Endodermal cell (in vitro differentiated cells): Measurements from ENCODE around the gene CCDC60. TPM values are rescaled to one million over a fixed set of nuclear protein-coding genes. Genes with fewer than 3 reads are reported as not detected.

Experiments
- DNase-seq: peaks from one replicate; pipeline ENCODE4 v3.0.0-alpha.2; 2017
- H3K27ac ChIP-seq: 2 replicates; pipeline ENCODE4 v1.5.1; 2013; ENCODE audit warnings: mild to moderate bottlenecking, low read depth, low read length, moderate library complexity
- H3K27me3 ChIP-seq: 2 replicates; pipeline ENCODE4 v1.6.1; 2013; ENCODE audit warnings: mild to moderate bottlenecking, low read length, moderate library complexity; ENCODE audit not compliant: insufficient read depth, control insufficient read depth, poor library complexity, severe bottlenecking
- H3K36me3 ChIP-seq: 2 replicates; pipeline ENCODE4 v1.7.0; 2013; ENCODE audit warnings: mild to moderate bottlenecking, low read length, moderate library complexity; ENCODE audit not compliant: control insufficient read depth, insufficient read depth
- H3K4me1 ChIP-seq: one replicate; pipeline ENCODE4 v1.7.0; 2013; ENCODE audit warnings: low read length; ENCODE audit not compliant: control insufficient read depth, insufficient read depth
- H3K4me3 ChIP-seq: 2 replicates; pipeline ENCODE4 v1.5.1; 2013; ENCODE audit warnings: mild to moderate bottlenecking, low read length, moderate library complexity
- H3K9ac ChIP-seq: 2 replicates; pipeline ENCODE4 v1.6.1; 2013; ENCODE audit warnings: mild to moderate bottlenecking, low read length, moderate library complexity; ENCODE audit not compliant: poor library complexity, severe bottlenecking; ENCODE audit errors: extremely low read depth
- H3K9me3 ChIP-seq: 2 replicates; pipeline ENCODE4 v1.6.1; 2013; ENCODE audit warnings: mild to moderate bottlenecking, low read length, moderate library complexity; ENCODE audit not compliant: control insufficient read depth
- H3K27ac Mint-ChIP-seq: 2 replicates; pipeline ENCODE4 v1.8.0; 2020; ENCODE audit warnings: mixed read lengths
- H3K27me3 Mint-ChIP-seq: 2 replicates; pipeline ENCODE4 v1.8.0; 2021; ENCODE audit warnings: mild to moderate bottlenecking, mixed read lengths; ENCODE audit not compliant: insufficient read depth
- H3K36me3 Mint-ChIP-seq: 2 replicates; pipeline ENCODE4 v1.8.0; 2020; ENCODE audit warnings: low read depth, mixed read lengths
- H3K4me1 Mint-ChIP-seq: 2 replicates; pipeline ENCODE4 v1.8.0; 2020; ENCODE audit warnings: mixed read lengths
- H3K4me3 Mint-ChIP-seq: 2 replicates; pipeline ENCODE4 v1.8.0; 2020; ENCODE audit warnings: mild to moderate bottlenecking, moderate library complexity, mixed read lengths
- H3K9me3 Mint-ChIP-seq: 2 replicates; pipeline ENCODE4 v1.8.0; 2020; ENCODE audit warnings: mild to moderate bottlenecking, mixed read lengths
- WGBS, 2 experiments: methylation state at CpG; one replicate each; pipeline versions ENCODE4 v1.1.5 to v1.1.7; 2013; ENCODE audit warnings: missing lambda C conversion rate in 2 of 2, mixed read lengths in 1 of 2; ENCODE audit not compliant: insufficient coverage in 1 of 2, insufficient read length in 1 of 2; 5-methylcytosine and 5-hydroxymethylcytosine counted together
- total RNA-seq, 2 donors: library from RNA; stranded (reverse); fragmentation: NEBNext Ultra II Directional in 1 of 2; extraction: Animal tissue kit (Norgen Biotek cat#: 25700) in 1 of 2; gene quantifications; 2 replicates in 1 of 2; 3 replicates in 1 of 2; pipeline ENCODE4 v1.2.1, GENCODE V29; 2021
- TF ChIP-seq, protein P1 (sequence below): fragments of 200-600 bp; sonication (generic); conservative IDR thresholded peaks from 2 replicates; pipeline ENCODE4 v1.5.0; 2021; ENCODE audit warnings: antibody characterized with exemption, mild to moderate bottlenecking

The CCDC60 gene
- total RNA-seq, 2 donors from 2014 or later: 0.73 to 1.2 TPM

DNA sequence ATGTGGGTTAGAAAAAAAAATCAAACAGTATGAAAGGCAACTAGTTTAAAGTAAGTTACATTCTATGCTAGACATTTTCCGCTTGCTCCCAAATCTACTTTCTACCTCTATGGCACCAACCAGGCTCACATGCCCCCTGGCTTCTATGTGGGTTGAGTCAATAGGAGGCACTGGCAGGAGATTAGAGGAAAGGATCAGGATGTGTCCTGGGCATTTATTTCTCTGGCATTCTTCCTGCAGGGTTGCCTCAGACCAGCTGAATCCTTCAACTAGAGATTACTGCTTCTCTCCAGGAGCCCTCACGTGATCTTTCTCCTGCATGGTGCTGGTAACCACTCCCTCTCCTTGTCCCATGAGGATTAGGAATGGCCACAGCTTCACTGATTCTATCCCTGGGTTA, 14.9 kb upstream of the CCDC60 start:
- Mint-ChIP-seq H3K27me3 (peaks cover 35% of the 10 kb centered on the region), H3K27ac (no peak overlapping the region), H3K36me3 (no peaks in the 10 kb centered on the region), H3K4me3 (no peak overlapping the region), H3K9me3 (peaks cover 3% of the 10 kb centered on the region), H3K4me1 (peaks cover 5% of the 10 kb centered on the region)
- WGBS, 2 experiments: 75 to 100% methylated on average over 1 to 2 of the region's 2 CpGs
- Histone ChIP-seq H3K4me3 (no peak overlapping the region), H3K27me3 (peaks cover 21% of the 10 kb centered on the region), H3K36me3 (no peaks in the 10 kb centered on the region), H3K9me3 (peaks cover 5% of the 10 kb centered on the region), H3K27ac (no peak overlapping the region), H3K4me1 (no peaks in the 10 kb centered on the region), H3K9ac (no peak overlapping the region)
- TF ChIP-seq, protein P1, sequence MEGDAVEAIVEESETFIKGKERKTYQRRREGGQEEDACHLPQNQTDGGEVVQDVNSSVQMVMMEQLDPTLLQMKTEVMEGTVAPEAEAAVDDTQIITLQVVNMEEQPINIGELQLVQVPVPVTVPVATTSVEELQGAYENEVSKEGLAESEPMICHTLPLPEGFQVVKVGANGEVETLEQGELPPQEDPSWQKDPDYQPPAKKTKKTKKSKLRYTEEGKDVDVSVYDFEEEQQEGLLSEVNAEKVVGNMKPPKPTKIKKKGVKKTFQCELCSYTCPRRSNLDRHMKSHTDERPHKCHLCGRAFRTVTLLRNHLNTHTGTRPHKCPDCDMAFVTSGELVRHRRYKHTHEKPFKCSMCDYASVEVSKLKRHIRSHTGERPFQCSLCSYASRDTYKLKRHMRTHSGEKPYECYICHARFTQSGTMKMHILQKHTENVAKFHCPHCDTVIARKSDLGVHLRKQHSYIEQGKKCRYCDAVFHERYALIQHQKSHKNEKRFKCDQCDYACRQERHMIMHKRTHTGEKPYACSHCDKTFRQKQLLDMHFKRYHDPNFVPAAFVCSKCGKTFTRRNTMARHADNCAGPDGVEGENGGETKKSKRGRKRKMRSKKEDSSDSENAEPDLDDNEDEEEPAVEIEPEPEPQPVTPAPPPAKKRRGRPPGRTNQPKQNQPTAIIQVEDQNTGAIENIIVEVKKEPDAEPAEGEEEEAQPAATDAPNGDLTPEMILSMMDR: no peak
- no peak for DNase-seq

DNA sequence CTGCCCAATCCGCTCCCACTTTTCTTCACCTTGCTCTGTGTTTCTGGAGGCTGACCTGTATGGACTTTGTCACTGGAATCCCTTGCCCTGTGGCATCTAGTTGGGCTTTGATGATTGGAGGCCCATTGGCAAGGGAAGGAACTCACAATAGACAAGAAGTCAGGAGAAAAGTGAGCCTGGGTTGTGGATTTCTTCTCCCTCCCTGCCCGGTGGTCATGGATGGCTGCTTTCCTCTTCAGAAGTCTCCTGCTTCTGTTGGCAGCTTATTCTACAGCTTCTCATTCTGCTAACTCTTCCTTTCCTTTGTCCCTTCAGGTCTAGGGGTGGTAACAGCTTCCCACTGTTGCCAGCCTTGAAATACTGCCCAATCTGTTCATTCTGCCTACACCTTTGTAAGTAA, 13.9 kb upstream of the CCDC60 start:
- H3K9me3 Mint-ChIP-seq: peaks cover 3% of the 10 kb centered on the region
- Histone ChIP-seq H3K9ac (no peak overlapping the region), H3K4me1 (no peaks in the 10 kb centered on the region), H3K27me3 (peaks cover 23% of the 10 kb centered on the region), H3K9me3 (no peaks in the 10 kb centered on the region), H3K27ac (no peak overlapping the region), H3K36me3 (no peaks in the 10 kb centered on the region), H3K4me3 (no peak overlapping the region)
- no peaks in the 10 kb centered on the region for H3K36me3 Mint-ChIP-seq
- whole genome bisulfite sequencing, 2 experiments: 38 to 45% methylated on average over 2 of the region's 2 CpGs
- no peak for DNase-seq
- H3K4me3 Mint-ChIP-seq: no peak overlapping the region
- TF ChIP-seq, protein P1: no peak
- peaks cover 38% of the 10 kb centered on the region for H3K27me3 Mint-ChIP-seq
- no peak overlapping the region for H3K27ac Mint-ChIP-seq
- peaks cover 5% of the 10 kb centered on the region for H3K4me1 Mint-ChIP-seq

DNA sequence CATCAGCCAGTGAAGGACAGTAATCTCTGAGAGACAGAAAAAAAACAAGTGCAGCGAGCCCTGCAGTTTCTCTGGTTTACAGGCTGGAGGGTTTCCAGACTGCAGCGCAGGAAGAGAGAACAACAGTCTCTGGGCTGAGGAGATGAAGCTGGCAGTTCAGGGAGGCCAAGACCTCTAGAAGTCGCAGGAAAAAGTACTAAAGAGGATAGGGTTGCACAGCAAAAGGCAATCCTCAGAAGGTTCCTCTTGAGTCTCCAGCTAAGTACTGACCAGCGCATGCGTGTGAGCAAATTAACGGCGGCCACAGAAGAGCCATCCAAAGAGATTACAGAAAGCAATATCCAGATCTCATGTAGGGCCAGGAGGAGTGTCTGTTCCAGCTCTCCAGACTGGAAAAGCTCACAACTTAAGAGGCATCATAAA, 12.2 kb upstream of the CCDC60 start:
- peaks cover 43% of the 10 kb centered on the region for H3K27me3 Mint-ChIP-seq
- no peak overlapping the region for H3K27ac Mint-ChIP-seq
- peaks cover 5% of the 10 kb centered on the region for H3K4me1 Mint-ChIP-seq
- H3K36me3 Mint-ChIP-seq: no peaks in the 10 kb centered on the region
- no peak for DNase-seq
- Histone ChIP-seq H3K9ac (no peak overlapping the region), H3K4me1 (no peaks in the 10 kb centered on the region), H3K9me3 (no peaks in the 10 kb centered on the region), H3K4me3 (no peak overlapping the region), H3K27ac (no peak overlapping the region), H3K27me3 (peaks cover 23% of the 10 kb centered on the region), H3K36me3 (no peaks in the 10 kb centered on the region)
- TF ChIP-seq, protein P1: no peak
- H3K9me3 Mint-ChIP-seq: peaks cover 3% of the 10 kb centered on the region
- no peak overlapping the region for H3K4me3 Mint-ChIP-seq
- 93 to 98% methylated on average over 7 of the region's 7 CpGs for WGBS, 2 experiments
